ENCODE data around the gene AATF. TPM values are rescaled to one million over a fixed set of nuclear protein-coding genes. Genes with fewer than 3 reads are reported as not detected.

AATF gene
- total RNA-seq, 1 experiment from 2014 or later, result 45.1 TPM

GRCh38 chr17:36937959-36938565 is 10.7 kb upstream of the AATF start:
- no peaks in the 10 kb centered on the region for H3K36me3 ChIP-seq (ENCODE audit: insufficient read depth, low read length)
- no peaks in the 10 kb centered on the region for H3K79me2 ChIP-seq (ENCODE audit: low read length)
- no peak overlapping the region for H3K9ac ChIP-seq (ENCODE audit: low read length)
- no peak overlapping the region for H2AFZ ChIP-seq (ENCODE audit: low read length)
- no peaks in the 10 kb centered on the region for H3K9me2 ChIP-seq (replicated peaks; ENCODE audit: insufficient read depth, low read length)
- H3K4me2 ChIP-seq (ENCODE audit: low read depth, low read length, poor library complexity, severe bottlenecking), result no peak overlapping the region
- no peaks in the 10 kb centered on the region for H3K4me1 ChIP-seq (ENCODE audit: low read length)
- no peaks in the 10 kb centered on the region for H4K20me1 ChIP-seq (ENCODE audit: insufficient read depth, low read depth, low read length)
- no peak overlapping the region for H3K27ac ChIP-seq (ENCODE audit: low read length)
- DNase-seq, result no peak
- no peaks in the 10 kb centered on the region for H3K9me3 ChIP-seq (ENCODE audit: low read length)
- no peak overlapping the region for H3K4me3 ChIP-seq (ENCODE audit: low read length)
- H3K27me3 ChIP-seq (ENCODE audit: low read length), result no peaks in the 10 kb centered on the region

DNA sequence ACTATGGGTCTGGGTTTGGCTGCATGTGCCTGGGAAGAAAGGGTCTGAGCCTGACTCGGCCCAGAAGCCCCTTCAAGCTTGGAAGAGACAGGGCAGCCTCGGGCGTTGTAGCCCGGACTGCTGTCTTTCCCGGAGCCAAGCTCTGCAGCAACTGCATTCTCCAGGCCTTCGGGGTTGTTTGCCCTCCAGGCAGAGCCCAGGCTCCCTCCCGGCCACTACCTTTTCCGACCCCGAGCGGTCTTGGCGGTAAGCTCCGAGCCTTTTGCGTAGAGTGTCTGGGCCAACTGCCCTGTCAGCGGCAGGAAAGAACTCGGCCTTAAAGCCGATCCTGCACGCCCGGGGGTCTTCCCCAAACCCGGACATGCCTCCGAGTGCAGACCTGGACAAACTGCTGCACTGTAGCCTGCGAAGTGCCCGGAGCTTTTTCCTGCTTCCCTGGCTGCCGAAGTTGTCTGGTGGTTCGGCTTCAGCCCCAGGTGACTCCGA is 10.1 kb upstream of the AATF start:
- H3K79me2 ChIP-seq (ENCODE audit: low read length), result no peaks in the 10 kb centered on the region
- H3K4me3 ChIP-seq (ENCODE audit: low read length), result no peak overlapping the region
- no peaks in the 10 kb centered on the region for H3K27me3 ChIP-seq (ENCODE audit: low read length)
- no peaks in the 10 kb centered on the region for H3K36me3 ChIP-seq (ENCODE audit: insufficient read depth, low read length)
- H3K9ac ChIP-seq (ENCODE audit: low read length), result no peak overlapping the region
- H2AFZ ChIP-seq (ENCODE audit: low read length), result no peak overlapping the region
- H3K4me2 ChIP-seq (ENCODE audit: low read depth, low read length, poor library complexity, severe bottlenecking), result no peak overlapping the region
- no peak for DNase-seq
- no peak overlapping the region for H3K27ac ChIP-seq (ENCODE audit: low read length)
- no peaks in the 10 kb centered on the region for H3K4me1 ChIP-seq (ENCODE audit: low read length)
- no peaks in the 10 kb centered on the region for H3K9me3 ChIP-seq (ENCODE audit: low read length)
- H4K20me1 ChIP-seq (ENCODE audit: insufficient read depth, low read depth, low read length), result no peaks in the 10 kb centered on the region
- H3K9me2 ChIP-seq (replicated peaks; ENCODE audit: insufficient read depth, low read length), result no peaks in the 10 kb centered on the region

- H4K20me1 ChIP-seq (ENCODE audit: insufficient read depth, low read depth, low read length), result no peaks in the 10 kb centered on the region
- H3K27ac ChIP-seq (ENCODE audit: low read length), result no peak overlapping the region
- H3K4me1 ChIP-seq (ENCODE audit: low read length), result no peaks in the 10 kb centered on the region
- H3K36me3 ChIP-seq (ENCODE audit: insufficient read depth, low read length), result no peaks in the 10 kb centered on the region
- H3K79me2 ChIP-seq (ENCODE audit: low read length), result no peaks in the 10 kb centered on the region
- no peaks in the 10 kb centered on the region for H3K9me3 ChIP-seq (ENCODE audit: low read length)
- H3K9ac ChIP-seq (ENCODE audit: low read length), result no peak overlapping the region
- no peak for DNase-seq
- no peaks in the 10 kb centered on the region for H3K27me3 ChIP-seq (ENCODE audit: low read length)
- no peak overlapping the region for H3K4me2 ChIP-seq (ENCODE audit: low read depth, low read length, poor library complexity, severe bottlenecking)
- H3K4me3 ChIP-seq (ENCODE audit: low read length), result no peak overlapping the region
- H3K9me2 ChIP-seq (replicated peaks; ENCODE audit: insufficient read depth, low read length), result no peaks in the 10 kb centered on the region
- no peak overlapping the region for H2AFZ ChIP-seq (ENCODE audit: low read length)
These were observed 9.5 kb upstream of the AATF start for GRCh38 chr17:36939052-36939801.

DNA sequence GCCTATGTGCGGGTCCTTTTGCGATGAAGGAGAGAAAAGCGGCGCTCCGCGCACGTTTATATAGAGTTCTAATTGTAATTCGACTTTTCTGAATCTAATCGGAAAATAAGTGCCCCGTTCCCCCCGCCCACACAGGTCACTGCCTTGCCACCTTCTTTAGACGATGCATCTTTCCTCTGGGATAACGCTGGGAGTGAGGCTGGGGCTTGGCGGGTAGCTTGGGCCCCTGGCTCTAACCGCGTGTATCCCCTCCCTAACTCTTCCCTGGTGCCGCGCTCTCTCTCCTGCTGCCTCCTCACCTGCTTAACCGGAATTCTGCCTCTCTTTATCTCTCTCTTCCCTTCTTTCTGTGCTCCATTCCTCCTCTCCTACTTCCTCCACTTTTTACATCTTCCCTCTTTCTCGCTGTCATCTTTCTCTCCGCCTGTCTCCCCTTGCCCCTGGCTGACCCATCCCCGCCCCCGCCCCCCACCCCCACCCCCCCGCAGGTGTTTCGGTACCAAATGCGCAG is 8.9 kb upstream of the AATF start:
- Histone ChIP-seq H4K20me1 (ENCODE audit: insufficient read depth, low read depth, low read length) (no peaks in the 10 kb centered on the region), H3K36me3 (ENCODE audit: insufficient read depth, low read length) (no peaks in the 10 kb centered on the region), H3K9me3 (ENCODE audit: low read length) (no peaks in the 10 kb centered on the region), H3K4me3 (ENCODE audit: low read length) (no peak overlapping the region), H3K9ac (ENCODE audit: low read length) (no peak overlapping the region), H2AFZ (ENCODE audit: low read length) (no peak overlapping the region), H3K79me2 (ENCODE audit: low read length) (no peaks in the 10 kb centered on the region), H3K4me1 (ENCODE audit: low read length) (peaks cover 5% of the 10 kb centered on the region), H3K4me2 (ENCODE audit: low read depth, low read length, poor library complexity, severe bottlenecking) (no peak overlapping the region), H3K27ac (ENCODE audit: low read length) (no peak overlapping the region), H3K9me2 (replicated peaks; ENCODE audit: insufficient read depth, low read length) (no peaks in the 10 kb centered on the region), H3K27me3 (ENCODE audit: low read length) (no peaks in the 10 kb centered on the region)
- no peak for DNase-seq

DNA sequence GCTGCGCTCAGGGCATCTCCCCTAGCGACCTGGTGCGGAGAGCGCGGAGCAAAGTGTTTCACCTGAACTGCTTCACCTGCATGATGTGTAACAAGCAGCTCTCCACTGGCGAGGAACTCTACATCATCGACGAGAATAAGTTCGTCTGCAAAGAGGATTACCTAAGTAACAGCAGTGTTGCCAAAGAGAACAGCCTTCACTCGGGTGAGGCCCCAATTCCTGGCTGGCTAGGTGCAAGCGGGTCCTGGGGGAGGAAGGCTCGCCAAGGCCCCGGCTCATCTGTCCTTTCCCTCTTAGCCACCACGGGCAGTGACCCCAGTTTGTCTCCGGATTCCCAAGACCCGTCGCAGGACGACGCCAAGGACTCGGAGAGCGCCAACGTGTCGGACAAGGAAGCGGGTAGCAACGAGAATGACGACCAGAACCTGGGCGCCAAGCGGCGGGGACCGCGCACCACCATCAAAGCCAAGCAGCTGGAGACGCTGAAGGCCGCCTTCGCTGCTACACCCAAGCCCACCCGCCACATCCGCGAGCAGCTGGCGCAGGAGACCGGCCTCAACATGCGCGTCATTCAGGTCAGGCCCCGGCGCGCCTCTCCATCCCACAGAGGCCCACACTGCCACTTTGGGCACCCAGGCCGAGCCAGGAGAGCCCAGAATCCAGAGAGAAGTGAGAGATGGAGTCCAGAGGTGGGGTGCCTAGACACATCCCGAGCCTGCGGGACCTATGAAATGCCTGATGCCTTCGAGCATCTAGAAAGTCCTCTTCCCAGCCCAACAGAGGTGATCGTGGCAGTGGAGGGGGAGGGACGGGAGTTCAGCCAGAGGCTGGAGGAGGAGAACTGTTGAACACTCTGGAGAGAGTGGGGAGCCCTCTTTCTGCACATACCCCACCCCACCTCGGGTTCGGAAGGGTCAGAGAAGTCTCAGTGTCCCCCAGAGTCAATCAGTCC is 8.2 kb upstream of the AATF start:
- no peak overlapping the region for H2AFZ ChIP-seq (ENCODE audit: low read length)
- H3K9ac ChIP-seq (ENCODE audit: low read length), result no peak overlapping the region
- no peaks in the 10 kb centered on the region for H3K79me2 ChIP-seq (ENCODE audit: low read length)
- no peaks in the 10 kb centered on the region for H3K9me2 ChIP-seq (replicated peaks; ENCODE audit: insufficient read depth, low read length)
- H3K4me3 ChIP-seq (ENCODE audit: low read length), result no peak overlapping the region
- no peaks in the 10 kb centered on the region for H4K20me1 ChIP-seq (ENCODE audit: insufficient read depth, low read depth, low read length)
- H3K4me1 ChIP-seq (ENCODE audit: low read length), result peaks cover 6% of the 10 kb centered on the region
- no peak overlapping the region for H3K27ac ChIP-seq (ENCODE audit: low read length)
- no peaks in the 10 kb centered on the region for H3K36me3 ChIP-seq (ENCODE audit: insufficient read depth, low read length)
- H3K9me3 ChIP-seq (ENCODE audit: low read length), result no peaks in the 10 kb centered on the region
- H3K4me2 ChIP-seq (ENCODE audit: low read depth, low read length, poor library complexity, severe bottlenecking), result no peak overlapping the region
- H3K27me3 ChIP-seq (ENCODE audit: low read length), result no peaks in the 10 kb centered on the region
- DNase-seq, result no peak

DNA sequence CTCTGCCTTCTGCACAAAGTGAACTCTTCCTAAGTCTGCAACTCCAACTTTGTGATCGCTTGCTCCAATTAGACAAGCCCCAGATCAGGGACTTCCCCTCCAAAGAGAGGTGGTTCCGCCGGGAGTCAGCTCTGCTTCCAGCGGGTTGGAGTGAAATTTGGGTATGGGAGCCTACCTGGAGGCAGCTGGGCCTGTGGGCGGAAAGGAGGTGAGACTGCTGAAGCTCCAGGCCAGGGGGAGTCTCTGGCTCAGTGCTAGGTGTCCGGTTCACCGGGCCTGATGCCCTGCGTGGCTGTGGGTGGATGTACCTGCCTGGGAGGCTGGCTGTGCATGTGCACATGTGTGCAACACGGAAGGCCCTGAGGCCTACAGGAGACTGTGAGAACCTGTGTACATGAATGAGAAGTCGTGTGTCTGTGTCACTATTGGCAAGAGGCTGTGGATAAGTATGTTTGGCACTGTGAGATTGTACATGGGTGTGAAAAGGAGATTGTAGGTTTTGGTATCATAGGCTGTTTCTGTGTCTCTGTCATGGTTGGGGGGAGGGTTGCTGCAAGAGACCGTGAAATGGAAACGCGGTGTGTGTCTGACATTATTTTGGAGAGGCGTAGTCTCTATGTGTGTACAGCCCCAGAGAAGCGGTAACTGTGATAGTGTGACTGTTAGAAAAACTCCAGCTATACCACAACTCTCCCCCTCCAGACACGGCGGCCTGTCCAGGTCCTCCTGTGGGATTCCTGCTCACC is 7.3 kb upstream of the AATF start:
- Histone ChIP-seq H3K27ac (ENCODE audit: low read length) (no peak overlapping the region), H3K4me1 (ENCODE audit: low read length) (peaks cover 6% of the 10 kb centered on the region), H3K9me3 (ENCODE audit: low read length) (no peaks in the 10 kb centered on the region), H2AFZ (ENCODE audit: low read length) (no peak overlapping the region), H3K36me3 (ENCODE audit: insufficient read depth, low read length) (no peaks in the 10 kb centered on the region), H3K9me2 (replicated peaks; ENCODE audit: insufficient read depth, low read length) (no peaks in the 10 kb centered on the region), H3K27me3 (ENCODE audit: low read length) (no peaks in the 10 kb centered on the region), H3K4me2 (ENCODE audit: low read depth, low read length, poor library complexity, severe bottlenecking) (no peak overlapping the region), H4K20me1 (ENCODE audit: insufficient read depth, low read depth, low read length) (no peaks in the 10 kb centered on the region), H3K4me3 (ENCODE audit: low read length) (no peak overlapping the region), H3K79me2 (ENCODE audit: low read length) (no peaks in the 10 kb centered on the region), H3K9ac (ENCODE audit: low read length) (no peak overlapping the region)
- no peak for DNase-seq

GRCh38 chr17:36942019-36942599 is 6.6 kb upstream of the AATF start:
- H3K9me2 ChIP-seq (replicated peaks; ENCODE audit: insufficient read depth, low read length), result no peaks in the 10 kb centered on the region
- no peak overlapping the region for H3K27ac ChIP-seq (ENCODE audit: low read length)
- H3K27me3 ChIP-seq (ENCODE audit: low read length), result no peaks in the 10 kb centered on the region
- H3K79me2 ChIP-seq (ENCODE audit: low read length), result no peaks in the 10 kb centered on the region
- no peak overlapping the region for H3K4me3 ChIP-seq (ENCODE audit: low read length)
- H3K36me3 ChIP-seq (ENCODE audit: insufficient read depth, low read length), result no peaks in the 10 kb centered on the region
- DNase-seq, result no peak
- no peak overlapping the region for H3K9ac ChIP-seq (ENCODE audit: low read length)
- H4K20me1 ChIP-seq (ENCODE audit: insufficient read depth, low read depth, low read length), result no peaks in the 10 kb centered on the region
- H3K4me1 ChIP-seq (ENCODE audit: low read length), result peaks cover 6% of the 10 kb centered on the region
- H3K4me2 ChIP-seq (ENCODE audit: low read depth, low read length, poor library complexity, severe bottlenecking), result no peak overlapping the region
- no peaks in the 10 kb centered on the region for H3K9me3 ChIP-seq (ENCODE audit: low read length)
- H2AFZ ChIP-seq (ENCODE audit: low read length), result no peak overlapping the region

All from Karpas-422 (cell line).